Sigmoid colon (tissue), 7 donors: ENCODE results near the gene MAEA. TPM values are rescaled to one million over a fixed set of nuclear protein-coding genes. Genes with fewer than 3 reads are reported as not detected.

Experiments used
- DNase-seq: peaks from one replicate; pipeline ENCODE4 v3.0.0-alpha.2; 2019
- H3K27ac ChIP-seq, 4 donors: fragments of 200-600 bp; sonication (generic); one replicate each; pipeline ENCODE4 v1.5.1; 2016 to 2019; ENCODE audit warnings: mild to moderate bottlenecking in 1 of 4
- H3K27me3 ChIP-seq, 3 donors: fragments of 200-600 bp; sonication (generic); one replicate each; pipeline ENCODE4 v1.5.1; 2019; ENCODE audit warnings: mild to moderate bottlenecking in 1 of 3
- H3K36me3 ChIP-seq, 4 donors: fragments of 200-600 bp; sonication (generic); one replicate each; pipeline ENCODE4 v1.5.1; 2016 to 2019
- H3K4me1 ChIP-seq, 4 donors: fragments of 200-600 bp; sonication (generic); one replicate each; pipeline ENCODE4 v1.5.1; 2017 to 2019
- H3K4me3 ChIP-seq, 4 donors: fragments of 200-600 bp; sonication (generic); one replicate each; pipeline ENCODE4 v1.5.1; 2017 to 2019; ENCODE audit warnings: mild to moderate bottlenecking in 2 of 4, moderate library complexity in 1 of 4
- H3K9me3 ChIP-seq, 4 donors: fragments of 200-600 bp in 3 of 4; sonication (generic) in 3 of 4; one replicate each; pipeline versions ENCODE4 v1.5.1 to v1.6.1; 2013 to 2019
- EP300 ChIP-seq, 4 donors: sonication (generic); formaldehyde crosslinking; IDR thresholded peaks; one replicate each; pipeline ENCODE4 v1.6.1; 2017; ENCODE audit warnings: antibody characterized with exemption in 4 of 4
- POLR2A ChIP-seq, 2 donors: fragments of 450-650 bp; IDR thresholded peaks; one replicate each; pipeline ENCODE4 v1.6.1; 2016; ENCODE audit warnings: antibody characterized with exemption in 2 of 2, mild to moderate bottlenecking in 2 of 2, moderate library complexity in 2 of 2
- POLR2AphosphoS5 ChIP-seq, 4 donors: sonication (generic); formaldehyde crosslinking; IDR thresholded peaks; one replicate each; pipeline ENCODE4 v1.6.1; 2017; ENCODE audit warnings: antibody characterized with exemption in 4 of 4
- WGBS, 2 donors: extraction: QIAGEN DNeasy Blood & Tissue Kit; methylation state at CpG; one replicate each; pipeline ENCODE4 v1.1.7; 2013; 5-methylcytosine and 5-hydroxymethylcytosine counted together
- intact Hi-C: fragments of 100-400 bp; cut with DNase I; formaldehyde crosslinking; loops from one replicate; pipeline ENCODE4 v1.15.1; 2023
- polyA plus RNA-seq, 3 donors: library from polyadenylated mRNA; stranded (reverse); fragments of 200-250 nt; gene quantifications; one replicate each; pipeline ENCODE4 v1.2.3, GENCODE V29; 2013
- total RNA-seq, 4 donors: library from RNA; depleted of rRNA; stranded (reverse); fragments of >200 nt; gene quantifications; one replicate each; pipeline ENCODE4 v1.1.0, GENCODE V29; 2016
- TF ChIP-seq, protein P1 (sequence below), 4 experiments: fragments of 450-650 bp in 3 of 4; fragments of 200-600 bp in 1 of 4; IDR thresholded peaks; one replicate each; pipeline ENCODE4 v1.5.1; 2016 to 2019; ENCODE audit warnings: antibody characterized with exemption in 4 of 4, mild to moderate bottlenecking in 3 of 4, moderate library complexity in 2 of 4
- donor health status: healthy with polysubstance abuse.
- donor health status: Bipolar disorder and iron deficiency.
- donor health status: healthy.

The MAEA gene
- total and polyA plus RNA-seq, 7 donors: 44.2 to 89.8 (median 53.0) TPM

DNA sequence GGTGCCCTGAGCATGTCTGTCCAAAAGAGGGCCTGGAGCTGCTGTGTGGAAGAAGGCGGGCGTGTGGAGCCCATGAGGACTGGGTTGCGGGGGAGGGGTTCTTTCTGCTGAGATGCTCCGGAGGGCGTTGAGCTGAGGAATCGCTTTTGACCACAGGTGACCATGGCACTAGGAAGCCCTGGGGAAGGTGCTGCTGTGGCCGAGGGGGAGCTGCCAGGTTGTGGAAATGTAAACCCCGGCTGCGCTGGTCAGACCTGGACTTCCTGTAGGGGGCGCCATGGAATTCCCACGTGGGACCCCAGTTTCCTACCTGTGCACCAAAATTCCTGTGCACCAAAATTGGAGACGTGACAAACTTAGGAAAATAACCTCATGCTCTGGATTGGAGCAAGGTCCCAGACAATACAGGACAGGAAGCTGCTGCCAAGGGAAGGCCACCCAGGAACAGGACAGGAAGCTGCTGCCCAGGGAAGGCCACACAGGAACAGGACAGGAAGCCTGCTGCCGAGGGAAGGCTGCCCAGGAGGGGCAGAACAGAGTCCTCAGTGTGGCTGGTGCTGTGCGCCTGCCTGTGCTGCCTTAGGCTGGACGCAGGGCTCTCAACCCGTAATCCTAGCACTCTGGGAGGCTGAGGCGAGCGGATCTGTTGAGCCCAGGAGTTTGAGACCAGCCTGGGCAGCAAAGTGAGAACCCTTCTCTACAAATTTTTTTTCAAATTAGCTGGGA is 29.0 kb downstream of the MAEA start:
- intact Hi-C loops: no loop called here
- DNase-seq: no peak
- Histone ChIP-seq H3K4me3 (no peak overlapping the region), H3K36me3 (peaks cover 27 to 86% (median 48%) of the 10 kb centered on the region in 4 donors), H3K27ac (no peak overlapping the region), H3K4me1 (no peaks in the 10 kb centered on the region), H3K27me3 (no peaks in the 10 kb centered on the region), H3K9me3 (no peaks in the 10 kb centered on the region)
- 90 to 93% methylated on average over 18 of the region's 18 CpGs for WGBS, 2 donors
- TF ChIP-seq POLR2A (IDR thresholded peaks at IDR 0.05): no peak
- TF ChIP-seq, protein P1, sequence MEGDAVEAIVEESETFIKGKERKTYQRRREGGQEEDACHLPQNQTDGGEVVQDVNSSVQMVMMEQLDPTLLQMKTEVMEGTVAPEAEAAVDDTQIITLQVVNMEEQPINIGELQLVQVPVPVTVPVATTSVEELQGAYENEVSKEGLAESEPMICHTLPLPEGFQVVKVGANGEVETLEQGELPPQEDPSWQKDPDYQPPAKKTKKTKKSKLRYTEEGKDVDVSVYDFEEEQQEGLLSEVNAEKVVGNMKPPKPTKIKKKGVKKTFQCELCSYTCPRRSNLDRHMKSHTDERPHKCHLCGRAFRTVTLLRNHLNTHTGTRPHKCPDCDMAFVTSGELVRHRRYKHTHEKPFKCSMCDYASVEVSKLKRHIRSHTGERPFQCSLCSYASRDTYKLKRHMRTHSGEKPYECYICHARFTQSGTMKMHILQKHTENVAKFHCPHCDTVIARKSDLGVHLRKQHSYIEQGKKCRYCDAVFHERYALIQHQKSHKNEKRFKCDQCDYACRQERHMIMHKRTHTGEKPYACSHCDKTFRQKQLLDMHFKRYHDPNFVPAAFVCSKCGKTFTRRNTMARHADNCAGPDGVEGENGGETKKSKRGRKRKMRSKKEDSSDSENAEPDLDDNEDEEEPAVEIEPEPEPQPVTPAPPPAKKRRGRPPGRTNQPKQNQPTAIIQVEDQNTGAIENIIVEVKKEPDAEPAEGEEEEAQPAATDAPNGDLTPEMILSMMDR (IDR thresholded peaks at IDR 0.05): peak in 1 of 4 experiments; percentile 10

DNA sequence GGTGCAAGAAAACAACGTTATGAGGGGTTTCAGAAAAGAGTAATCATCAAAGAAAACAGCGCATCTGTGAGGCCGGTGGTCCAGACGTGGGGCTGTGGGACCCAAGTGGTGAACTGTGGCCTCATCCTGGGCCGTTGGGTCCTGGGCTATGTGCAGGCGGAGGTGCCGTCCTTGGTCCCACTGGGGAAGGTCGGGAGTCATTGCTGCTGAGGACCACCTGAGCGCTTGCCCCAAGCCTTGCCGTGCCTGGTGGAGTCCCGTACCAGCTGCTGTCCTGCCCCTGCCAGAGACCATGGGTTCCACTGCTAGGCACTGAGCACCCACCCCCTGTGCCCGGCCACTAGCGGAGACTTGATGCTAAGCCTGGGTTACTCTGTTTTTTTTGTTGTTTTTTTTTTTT is 31.8 kb downstream of the MAEA start:
- Histone ChIP-seq H3K36me3 (peaks cover 12 to 78% (median 31%) of the 10 kb centered on the region in 4 donors), H3K27ac (no peak overlapping the region), H3K4me1 (no peaks in the 10 kb centered on the region), H3K9me3 (no peaks in the 10 kb centered on the region), H3K27me3 (no peaks in the 10 kb centered on the region), H3K4me3 (no peak overlapping the region)
- DNase-seq: no peak
- whole genome bisulfite sequencing, 2 donors: 88 to 89% methylated on average over 13 of the region's 13 CpGs
- intact Hi-C loops: no loop called here
- TF ChIP-seq EP300 (IDR thresholded peaks at IDR 0.05): no peak
- no peak for TF ChIP-seq POLR2AphosphoS5 (IDR thresholded peaks at IDR 0.05)
- TF ChIP-seq, protein P1 (IDR thresholded peaks at IDR 0.05): no peak
- no peak for TF ChIP-seq POLR2A (IDR thresholded peaks at IDR 0.05)

DNA sequence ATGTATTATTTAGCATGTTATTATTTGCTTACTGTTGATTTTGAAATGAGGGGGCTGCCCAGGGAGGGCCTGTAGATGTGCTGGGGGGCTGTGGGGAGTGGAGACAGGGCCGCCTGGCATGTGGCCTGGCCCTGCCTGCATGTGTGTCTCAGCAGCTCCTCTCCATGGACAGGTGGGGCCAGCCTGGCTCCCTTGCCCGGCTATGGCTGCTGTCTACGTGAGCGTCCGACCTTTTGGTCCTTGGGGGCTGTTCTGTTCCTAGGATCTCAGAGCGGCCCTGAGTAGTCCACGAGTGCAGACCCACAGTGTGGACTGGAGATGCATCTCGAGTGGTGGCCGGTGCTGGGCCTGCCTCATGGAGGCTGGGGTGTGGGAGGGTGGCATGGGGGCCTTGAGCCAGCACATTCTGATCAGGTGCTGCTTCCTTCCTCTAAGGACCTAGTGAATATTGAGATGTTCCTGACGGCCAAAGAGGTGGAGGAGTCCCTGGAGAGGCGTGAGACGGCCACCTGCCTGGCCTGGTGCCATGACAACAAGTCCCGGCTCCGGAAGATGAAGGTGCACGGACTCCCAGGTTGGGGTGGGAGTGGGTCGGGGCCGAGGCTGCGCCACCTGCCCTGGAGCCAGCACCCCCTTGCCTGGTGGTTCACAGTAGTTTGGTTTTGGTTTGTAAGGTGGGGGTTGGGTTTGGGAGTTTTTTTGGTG is 32.4 kb downstream of the MAEA start:
- Histone ChIP-seq H3K4me1 (no peaks in the 10 kb centered on the region), H3K27me3 (no peaks in the 10 kb centered on the region), H3K27ac (no peak overlapping the region), H3K9me3 (no peaks in the 10 kb centered on the region), H3K36me3 (peaks cover 10 to 80% (median 31%) of the 10 kb centered on the region in 4 donors), H3K4me3 (no peak overlapping the region)
- 94% methylated on average over 18 of the region's 18 CpGs for WGBS, 2 donors
- no peak for DNase-seq
- TF ChIP-seq, protein P1 (IDR thresholded peaks at IDR 0.05): no peak
- no peak for TF ChIP-seq POLR2AphosphoS5 (IDR thresholded peaks at IDR 0.05)
- no peak for TF ChIP-seq POLR2A (IDR thresholded peaks at IDR 0.05)
- TF ChIP-seq EP300 (IDR thresholded peaks at IDR 0.05): no peak
- intact Hi-C loops: no loop called here

DNA sequence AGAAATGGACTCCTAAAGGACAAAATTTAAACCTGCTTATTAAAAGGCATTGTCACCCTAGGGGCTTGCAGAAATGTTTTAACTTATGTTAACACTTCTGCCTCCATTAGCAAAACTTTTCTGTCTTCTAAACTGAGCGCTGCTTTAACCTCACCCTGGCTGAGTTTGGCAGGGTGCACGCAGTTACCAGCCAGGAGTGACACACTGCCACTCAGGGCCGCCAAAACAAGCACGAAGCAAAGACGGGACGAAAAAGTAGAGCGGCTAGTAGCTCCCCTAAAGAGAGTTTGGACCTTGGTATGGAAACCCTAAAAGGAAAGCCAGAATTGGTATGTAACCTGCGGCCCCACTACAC is 33.6 kb downstream of the MAEA start:
- no peaks in the 10 kb centered on the region for H3K9me3 ChIP-seq
- no peaks in the 10 kb centered on the region for H3K27me3 ChIP-seq
- intact Hi-C loops: no loop called here
- H3K4me1 ChIP-seq: no peaks in the 10 kb centered on the region
- DNase-seq: no peak
- H3K27ac ChIP-seq: no peak overlapping the region
- H3K36me3 ChIP-seq: peaks cover 0 to 80% (median 31%) of the 10 kb centered on the region in 4 donors
- no peak for TF ChIP-seq POLR2AphosphoS5 (IDR thresholded peaks at IDR 0.05)
- no peak for TF ChIP-seq POLR2A (IDR thresholded peaks at IDR 0.05)
- TF ChIP-seq EP300 (IDR thresholded peaks at IDR 0.05): no peak
- TF ChIP-seq, protein P1 (IDR thresholded peaks at IDR 0.05): no peak
- no peak overlapping the region for H3K4me3 ChIP-seq
- WGBS, 2 donors: 97 to 99% methylated on average over 8 of the region's 8 CpGs
